Prostate gland (tissue), 2 donors: ENCODE results near the gene FIBIN. TPM values are rescaled to one million over a fixed set of nuclear protein-coding genes. Genes with fewer than 3 reads are reported as not detected.

Experiments
- DNase-seq: peaks from one replicate; pipeline ENCODE4 v3.0.0-alpha.2; 2019; ENCODE audit warnings: low spot score
- H3K27ac ChIP-seq, 2 donors: fragments of 200-600 bp; sonication (generic); 2 replicates each; pipeline ENCODE4 v1.5.1; 2017 to 2019
- H3K27me3 ChIP-seq: fragments of 200-600 bp; sonication (generic); replicated peaks from 2 replicates; pipeline ENCODE4 v1.5.1; 2019; ENCODE audit not compliant: insufficient read depth
- H3K36me3 ChIP-seq, 2 donors: fragments of 200-600 bp; sonication (generic); 1 replicate in 1 of 2; 2 replicates in 1 of 2; pipeline versions ENCODE4 v1.5.1 to v1.8.1; 2017 to 2019
- H3K4me1 ChIP-seq: fragments of 200-600 bp; sonication (generic); replicated peaks from 2 replicates; pipeline ENCODE4 v1.5.1; 2019
- H3K4me3 ChIP-seq, 2 donors: fragments of 200-600 bp; sonication (generic); 2 replicates each; pipeline ENCODE4 v1.5.1; 2017 to 2019
- H3K9me3 ChIP-seq: fragments of 200-600 bp; sonication (generic); 2 replicates; pipeline ENCODE4 v1.5.1; 2017
- POLR2A ChIP-seq: fragments of 450-650 bp; IDR thresholded peaks from one replicate; pipeline ENCODE4 v1.6.1; 2016; ENCODE audit warnings: antibody characterized with exemption, mild to moderate bottlenecking
- POLR2AphosphoS5 ChIP-seq: sonication (generic); formaldehyde crosslinking; IDR thresholded peaks from one replicate; pipeline ENCODE4 v1.6.1; 2017; ENCODE audit warnings: antibody characterized with exemption
- WGBS: methylation state at CpG from one replicate; pipeline ENCODE4 v1.1.5; 2018; 5-methylcytosine and 5-hydroxymethylcytosine counted together
- intact Hi-C: fragments of 100-400 bp; cut with DNase I; formaldehyde crosslinking; loops from one replicate; pipeline ENCODE4 v1.14.2; 2022
- total RNA-seq, 2 donors: library from RNA; depleted of rRNA; stranded (reverse); fragments of >200 nt; gene quantifications; one replicate each; pipeline ENCODE4 v1.1.0, GENCODE V29; 2016
- TF ChIP-seq, protein P1 (sequence below), 4 experiments: fragments of 200-600 bp in 2 of 4; fragments of 450-650 bp in 2 of 4; sonication (generic) in 2 of 4; IDR thresholded peaks; 1 replicate in 3 of 4; 2 replicates in 1 of 4; pipeline ENCODE4 v1.5.1; 2016 to 2019; ENCODE audit warnings: antibody characterized with exemption in 4 of 4, mild to moderate bottlenecking in 2 of 4, moderate library complexity in 2 of 4

Gene FIBIN
- total RNA-seq, 2 donors from 2014 or later, result 5.7 to 13.4 TPM

DNA sequence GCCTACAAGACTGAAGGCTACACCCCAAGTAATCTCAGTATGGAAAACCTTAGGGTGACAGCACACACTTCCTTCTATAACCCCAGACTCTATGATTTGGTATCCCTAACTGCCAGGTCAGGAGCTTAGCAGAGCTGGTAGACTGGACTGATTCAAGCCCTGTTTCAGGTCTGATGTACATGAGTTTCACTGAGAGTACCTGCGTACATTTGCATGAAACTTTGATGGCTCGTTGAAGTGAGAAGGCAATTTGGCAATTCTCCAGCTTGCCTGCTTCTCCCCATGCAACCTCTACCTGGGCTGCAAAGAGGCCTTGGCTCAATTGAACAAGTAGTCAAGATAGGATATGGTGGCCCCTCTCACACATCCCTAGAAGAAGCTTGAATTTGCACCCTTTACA is 10.2 kb downstream of the FIBIN start:
- Histone ChIP-seq H3K36me3 (no peaks in the 10 kb centered on the region), H3K4me3 (no peak overlapping the region), H3K4me1 (no peaks in the 10 kb centered on the region), H3K27me3 (no peaks in the 10 kb centered on the region), H3K9me3 (no peaks in the 10 kb centered on the region), H3K27ac (no peak overlapping the region)
- DNase-seq, result no peak
- TF ChIP-seq POLR2A (no peak), POLR2AphosphoS5 (no peak)
- TF ChIP-seq, protein P1, sequence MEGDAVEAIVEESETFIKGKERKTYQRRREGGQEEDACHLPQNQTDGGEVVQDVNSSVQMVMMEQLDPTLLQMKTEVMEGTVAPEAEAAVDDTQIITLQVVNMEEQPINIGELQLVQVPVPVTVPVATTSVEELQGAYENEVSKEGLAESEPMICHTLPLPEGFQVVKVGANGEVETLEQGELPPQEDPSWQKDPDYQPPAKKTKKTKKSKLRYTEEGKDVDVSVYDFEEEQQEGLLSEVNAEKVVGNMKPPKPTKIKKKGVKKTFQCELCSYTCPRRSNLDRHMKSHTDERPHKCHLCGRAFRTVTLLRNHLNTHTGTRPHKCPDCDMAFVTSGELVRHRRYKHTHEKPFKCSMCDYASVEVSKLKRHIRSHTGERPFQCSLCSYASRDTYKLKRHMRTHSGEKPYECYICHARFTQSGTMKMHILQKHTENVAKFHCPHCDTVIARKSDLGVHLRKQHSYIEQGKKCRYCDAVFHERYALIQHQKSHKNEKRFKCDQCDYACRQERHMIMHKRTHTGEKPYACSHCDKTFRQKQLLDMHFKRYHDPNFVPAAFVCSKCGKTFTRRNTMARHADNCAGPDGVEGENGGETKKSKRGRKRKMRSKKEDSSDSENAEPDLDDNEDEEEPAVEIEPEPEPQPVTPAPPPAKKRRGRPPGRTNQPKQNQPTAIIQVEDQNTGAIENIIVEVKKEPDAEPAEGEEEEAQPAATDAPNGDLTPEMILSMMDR (IDR thresholded peaks at IDR 0.05), result no peak
- intact Hi-C loops, result no loop called here
- WGBS, result 85% methylated on average over 2 of the region's 2 CpGs

GRCh38 chr11:27008811-27009535 is 15.1 kb downstream of the FIBIN start:
- TF ChIP-seq POLR2A (no peak), POLR2AphosphoS5 (no peak)
- TF ChIP-seq, protein P1 (IDR thresholded peaks at IDR 0.05), result no peak
- DNase-seq, result no peak
- intact Hi-C loops, result no loop called here

DNA sequence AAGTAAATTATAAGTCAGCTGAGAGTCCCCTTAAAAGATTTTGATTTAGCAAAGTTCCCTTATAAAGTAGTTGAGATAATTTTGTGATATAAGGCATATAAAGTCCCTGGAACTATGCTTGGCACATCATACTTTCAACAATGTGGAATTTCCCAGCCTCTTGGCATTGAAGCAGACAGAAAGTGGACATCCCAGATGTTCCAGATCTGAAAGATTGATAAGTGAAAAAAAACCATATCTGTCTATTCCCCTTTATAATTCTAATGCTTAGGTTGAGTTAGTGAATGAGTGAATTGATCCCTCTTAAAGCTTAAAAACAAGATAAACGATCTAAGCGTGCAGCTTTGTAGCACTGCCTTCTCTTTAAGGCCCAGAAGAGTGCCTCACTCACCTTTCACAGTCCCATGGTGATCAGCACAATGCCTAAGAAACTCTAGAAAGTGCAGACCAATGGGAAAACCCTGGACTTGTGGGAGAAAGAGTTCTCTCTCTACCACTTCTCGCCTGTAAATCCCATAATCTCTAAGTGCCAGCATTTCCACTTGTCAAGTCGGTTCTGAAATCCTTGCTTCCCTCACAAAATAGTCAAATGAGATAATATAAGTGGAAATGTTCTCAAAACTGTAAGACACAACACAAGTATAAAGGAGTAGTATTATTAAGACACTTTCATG is 17.8 kb downstream of the FIBIN start:
- no peaks in the 10 kb centered on the region for H3K4me1 ChIP-seq
- WGBS, result 50% methylated on average over 4 of the region's 4 CpGs
- no peak for DNase-seq
- H3K27me3 ChIP-seq, result no peaks in the 10 kb centered on the region
- H3K4me3 ChIP-seq, result no peak overlapping the region
- H3K36me3 ChIP-seq, result no peaks in the 10 kb centered on the region
- TF ChIP-seq, protein P1 (IDR thresholded peaks at IDR 0.05), result no peak
- no peak for TF ChIP-seq POLR2A
- no peak for TF ChIP-seq POLR2AphosphoS5
- intact Hi-C loops, result no loop called here
- H3K27ac ChIP-seq, result no peak overlapping the region
- no peaks in the 10 kb centered on the region for H3K9me3 ChIP-seq

More at GRCh38 chr11:27008811-27009535, 15.1 kb downstream of the FIBIN start:
- Histone ChIP-seq H3K27ac (no peak overlapping the region), H3K4me3 (no peak overlapping the region), H3K27me3 (no peaks in the 10 kb centered on the region), H3K36me3 (no peaks in the 10 kb centered on the region), H3K4me1 (no peaks in the 10 kb centered on the region), H3K9me3 (no peaks in the 10 kb centered on the region)

GRCh38 chr11:27012234-27012921 is 18.5 kb downstream of the FIBIN start:
- Histone ChIP-seq H3K4me3 (no peak overlapping the region), H3K9me3 (no peaks in the 10 kb centered on the region), H3K27me3 (no peaks in the 10 kb centered on the region), H3K4me1 (no peaks in the 10 kb centered on the region), H3K36me3 (no peaks in the 10 kb centered on the region), H3K27ac (no peak overlapping the region)
- intact Hi-C loops, result no loop called here
- TF ChIP-seq POLR2A (no peak), POLR2AphosphoS5 (no peak)
- TF ChIP-seq, protein P1 (IDR thresholded peaks at IDR 0.05), result no peak
- WGBS, result 42% methylated on average over 4 of the region's 4 CpGs
- no peak for DNase-seq
